Psoas muscle (tissue), 8 donors: ENCODE measurements around the gene ZNF232. TPM values are rescaled to one million over a fixed set of nuclear protein-coding genes. Genes with fewer than 3 reads are reported as not detected.
"Not testable (repeated sequence)": the region's sequence is repeated elsewhere in the genome, so short reads cannot be mapped to it uniquely, and the experiment has no call there.

Source experiments
- ATAC-seq, 4 donors: fragments of 200-7000 bp; cut with Tn5 transposase; one replicate each; pipeline ENCODE4 v1.9.1; 2020; ENCODE audit warnings: moderate library complexity in 3 of 4, mild to moderate bottlenecking in 2 of 4
- DNase-seq, 2 donors: peaks; one replicate each; pipeline ENCODE4 v3.0.0-alpha.2; 2020
- H3K27ac ChIP-seq: fragments of 200-600 bp; one replicate; pipeline ENCODE4 v1.8.0; 2022
- H3K27me3 ChIP-seq, 3 donors: fragments of 200-600 bp in 1 of 3; one replicate each; pipeline versions ENCODE4 v1.6.1 to v1.8.0; 2013 to 2022; ENCODE audit warnings: low read length in 2 of 3, mild to moderate bottlenecking in 2 of 3, moderate library complexity in 1 of 3; ENCODE audit not compliant: insufficient read depth in 3 of 3
- H3K36me3 ChIP-seq, 2 donors: fragments of 200-600 bp in 1 of 2; one replicate each; pipeline versions ENCODE4 v1.6.1 to v1.8.0; 2013 to 2022; ENCODE audit warnings: low read depth in 1 of 2, mild to moderate bottlenecking in 1 of 2, moderate library complexity in 1 of 2; ENCODE audit not compliant: insufficient read depth in 1 of 2
- H3K4me1 ChIP-seq: fragments of 200-600 bp; one replicate; pipeline ENCODE4 v1.8.0; 2022
- H3K4me3 ChIP-seq: fragments of 200-600 bp; one replicate; pipeline ENCODE4 v1.8.0; 2022; ENCODE audit warnings: mild to moderate bottlenecking
- H3K9me3 ChIP-seq: fragments of 200-600 bp; one replicate; pipeline ENCODE4 v1.8.0; 2022
- whole genome bisulfite sequencing, 3 donors: extraction: QIAGEN DNeasy Blood & Tissue Kit; methylation state at CpG; one replicate each; pipeline versions ENCODE4 v1.1.6 to v1.1.7; 2013; 5-methylcytosine and 5-hydroxymethylcytosine counted together
- intact Hi-C, 2 donors: fragments of 100-400 bp; cut with DNase I; formaldehyde crosslinking; loops; one replicate each; pipeline versions ENCODE4 v1.11.0 to v1.14.2; 2022
- polyA plus RNA-seq, 3 donors: library from polyadenylated mRNA; stranded (reverse); fragments of 200-250 nt; gene quantifications; one replicate each; pipeline ENCODE4 v1.2.3, GENCODE V29; 2013
- total RNA-seq, 4 donors: library from RNA; stranded (reverse); fragmentation: NEBNext Ultra II Directional in 2 of 4; extraction: Animal tissue kit (Norgen Biotek cat#: 25700) in 2 of 4; gene quantifications; one replicate each; pipeline versions ENCODE4 v1.2.1 to v1.2.4, GENCODE V29; 2021 to 2023
- TF ChIP-seq, protein P1 (sequence below): fragments of 200-600 bp; IDR thresholded peaks from one replicate; pipeline ENCODE4 v1.8.0; 2022; ENCODE audit warnings: antibody characterized with exemption
- donor health status: healthy with polysubstance abuse.
- donor health status: DM: no; HTN: no; CAD: no; lungs with moderate emphysema.
- donor health status: Bipolar disorder and iron deficiency.
- donor health status: healthy.
- donor health status: DM: yes; HTN: yes; CAD: no.
- donor health status: DM: no; HTN: no; CAD: no.
- donor health status: DM: no; HTN: no; CAD: no.
- donor health status: DM: yes; HTN: yes; CAD: no.

ZNF232 gene
- total and polyA plus RNA-seq, 7 donors: 5.8 to 19.3 (median 8.0) TPM

DNA sequence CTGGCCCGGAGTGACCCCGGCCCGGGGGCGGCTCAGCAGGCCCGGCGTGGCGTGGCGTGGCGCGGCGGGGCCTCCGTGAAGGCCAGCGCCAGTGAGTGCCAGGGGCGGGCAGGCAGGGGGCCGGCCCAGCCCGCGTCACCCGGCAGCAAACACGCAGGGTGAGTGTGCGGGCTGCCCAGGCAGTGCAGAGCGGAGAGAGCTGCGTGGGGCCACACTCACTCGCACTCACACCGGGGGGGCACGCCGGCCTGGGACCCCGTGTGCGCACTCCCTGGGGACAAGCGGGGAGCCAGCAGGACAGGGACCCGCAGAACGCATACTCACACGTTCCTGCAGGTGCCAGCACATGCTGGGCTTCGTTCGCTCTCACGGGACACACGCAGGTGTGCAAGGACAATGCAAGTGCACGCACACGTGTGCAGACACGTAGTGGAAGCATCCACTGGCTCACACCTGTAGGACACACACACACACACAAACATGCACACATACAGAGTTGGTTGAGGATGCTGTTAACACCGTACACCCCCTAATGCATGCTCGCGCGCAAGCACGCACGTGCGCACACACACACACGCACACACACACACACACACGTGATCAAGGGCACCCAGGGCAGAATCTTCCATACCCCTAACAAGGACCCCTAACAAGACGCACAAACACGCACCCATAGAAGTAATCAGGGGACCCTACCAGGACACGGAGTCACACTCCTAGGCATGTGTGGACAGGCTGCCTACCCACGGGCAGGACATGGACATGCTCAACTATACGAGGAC lies 11.9 kb upstream of the ZNF232 start:
- WGBS, 3 donors: 55 to 62% (median 60%) methylated on average over 46 to 53 of the region's 53 CpGs
- ATAC-seq (peak in 2 of 4 donors; percentile 30), DNase-seq (no peak)
- H3K9me3 ChIP-seq: no peaks in the 10 kb centered on the region
- H3K4me3 ChIP-seq: peak overlapping the region; percentile 72
- H3K27ac ChIP-seq: peak overlapping the region; percentile 95
- TF ChIP-seq, protein P1, sequence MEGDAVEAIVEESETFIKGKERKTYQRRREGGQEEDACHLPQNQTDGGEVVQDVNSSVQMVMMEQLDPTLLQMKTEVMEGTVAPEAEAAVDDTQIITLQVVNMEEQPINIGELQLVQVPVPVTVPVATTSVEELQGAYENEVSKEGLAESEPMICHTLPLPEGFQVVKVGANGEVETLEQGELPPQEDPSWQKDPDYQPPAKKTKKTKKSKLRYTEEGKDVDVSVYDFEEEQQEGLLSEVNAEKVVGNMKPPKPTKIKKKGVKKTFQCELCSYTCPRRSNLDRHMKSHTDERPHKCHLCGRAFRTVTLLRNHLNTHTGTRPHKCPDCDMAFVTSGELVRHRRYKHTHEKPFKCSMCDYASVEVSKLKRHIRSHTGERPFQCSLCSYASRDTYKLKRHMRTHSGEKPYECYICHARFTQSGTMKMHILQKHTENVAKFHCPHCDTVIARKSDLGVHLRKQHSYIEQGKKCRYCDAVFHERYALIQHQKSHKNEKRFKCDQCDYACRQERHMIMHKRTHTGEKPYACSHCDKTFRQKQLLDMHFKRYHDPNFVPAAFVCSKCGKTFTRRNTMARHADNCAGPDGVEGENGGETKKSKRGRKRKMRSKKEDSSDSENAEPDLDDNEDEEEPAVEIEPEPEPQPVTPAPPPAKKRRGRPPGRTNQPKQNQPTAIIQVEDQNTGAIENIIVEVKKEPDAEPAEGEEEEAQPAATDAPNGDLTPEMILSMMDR: no peak
- no peaks in the 10 kb centered on the region for H3K27me3 ChIP-seq
- H3K4me1 ChIP-seq: peaks cover 15% of the 10 kb centered on the region
- intact Hi-C loops: no loop called here
- peaks cover 0 to 4% of the 10 kb centered on the region in 2 donors for H3K36me3 ChIP-seq

DNA sequence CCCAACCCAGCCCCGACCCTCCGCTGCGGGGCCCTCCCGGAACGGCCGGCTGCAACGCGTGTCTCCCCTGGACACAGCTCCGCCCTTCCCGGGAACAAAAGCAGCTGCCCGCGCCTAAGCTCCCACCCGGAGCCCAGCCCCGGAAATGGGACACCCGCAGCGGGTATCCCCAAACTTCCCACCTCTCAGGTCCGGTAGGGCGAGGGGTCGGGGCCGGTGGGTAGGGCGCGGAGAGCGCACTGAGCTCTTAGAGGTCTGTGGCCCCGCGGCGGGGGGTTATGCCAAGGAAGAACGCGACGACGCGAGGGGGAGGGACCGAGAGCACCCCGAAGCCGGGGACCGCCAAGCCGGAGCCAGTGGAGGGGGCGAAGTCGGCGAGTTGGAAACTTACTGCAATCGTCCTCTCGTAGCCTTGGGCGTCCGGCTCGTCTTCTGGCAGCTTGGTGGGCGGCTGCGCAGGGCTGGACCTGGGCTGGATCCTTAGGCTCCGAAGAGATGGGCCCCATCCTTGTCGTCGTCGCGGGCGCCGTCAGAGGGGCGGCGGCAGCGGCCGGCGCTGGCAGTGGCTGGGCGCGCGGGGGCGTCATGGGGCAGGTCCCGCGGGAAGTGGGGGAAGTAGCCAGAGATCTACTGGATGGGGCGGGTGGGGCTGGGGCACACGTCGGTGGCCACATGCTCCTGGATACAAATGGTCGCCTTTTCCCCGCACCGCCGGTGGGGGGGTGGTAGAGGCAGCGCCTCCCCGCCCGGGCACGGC lies 11.1 kb upstream of the ZNF232 start:
- Histone ChIP-seq H3K9me3 (no peaks in the 10 kb centered on the region), H3K27ac (peak overlapping the region; percentile 95), H3K27me3 (no peaks in the 10 kb centered on the region), H3K4me3 (peak overlapping the region; percentile 72), H3K4me1 (peaks cover 15% of the 10 kb centered on the region), H3K36me3 (peaks cover 0 to 4% of the 10 kb centered on the region in 2 donors)
- 1 to 9% (median 4%) methylated on average over 44 to 75 of the region's 75 CpGs for WGBS, 3 donors
- DNase-seq: peak; percentile 40 to 72
- intact Hi-C loops: no loop called here
- TF ChIP-seq, protein P1: no peak
- ATAC-seq: peak; percentile 66 to 80 (median 75)

DNA sequence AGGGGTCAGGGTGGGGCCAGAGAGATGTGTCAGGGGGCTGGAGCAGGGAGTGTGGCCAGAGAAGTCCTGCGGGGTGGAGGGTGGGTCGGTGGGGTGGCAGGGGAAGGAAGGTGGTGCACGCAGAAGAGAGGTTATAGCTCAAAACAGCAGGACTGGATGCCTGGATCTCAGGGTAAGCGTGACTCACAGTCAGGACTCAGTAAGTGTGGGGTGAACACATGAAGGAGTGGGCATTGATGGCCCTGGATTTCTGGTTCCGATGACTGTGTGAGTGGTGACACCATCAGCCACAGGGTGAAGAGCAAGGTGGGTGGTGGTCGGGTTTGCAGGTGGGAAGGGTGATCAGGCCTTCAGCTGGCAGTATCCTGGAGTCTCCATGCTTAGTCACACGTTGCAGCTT lies 10.4 kb upstream of the ZNF232 start:
- Histone ChIP-seq H3K4me1 (peaks cover 15% of the 10 kb centered on the region), H3K4me3 (peak overlapping the region; percentile 72), H3K27ac (peak overlapping the region; percentile 95)
- H3K9me3 ChIP-seq, intact Hi-C loops, H3K27me3 ChIP-seq, H3K36me3 ChIP-seq, DNase-seq: not testable (repeated sequence)
- peak; percentile 5 to 51 (median 26) for ATAC-seq
- WGBS, 3 donors: 57 to 63% (median 61%) methylated on average over 7 of the region's 7 CpGs

DNA sequence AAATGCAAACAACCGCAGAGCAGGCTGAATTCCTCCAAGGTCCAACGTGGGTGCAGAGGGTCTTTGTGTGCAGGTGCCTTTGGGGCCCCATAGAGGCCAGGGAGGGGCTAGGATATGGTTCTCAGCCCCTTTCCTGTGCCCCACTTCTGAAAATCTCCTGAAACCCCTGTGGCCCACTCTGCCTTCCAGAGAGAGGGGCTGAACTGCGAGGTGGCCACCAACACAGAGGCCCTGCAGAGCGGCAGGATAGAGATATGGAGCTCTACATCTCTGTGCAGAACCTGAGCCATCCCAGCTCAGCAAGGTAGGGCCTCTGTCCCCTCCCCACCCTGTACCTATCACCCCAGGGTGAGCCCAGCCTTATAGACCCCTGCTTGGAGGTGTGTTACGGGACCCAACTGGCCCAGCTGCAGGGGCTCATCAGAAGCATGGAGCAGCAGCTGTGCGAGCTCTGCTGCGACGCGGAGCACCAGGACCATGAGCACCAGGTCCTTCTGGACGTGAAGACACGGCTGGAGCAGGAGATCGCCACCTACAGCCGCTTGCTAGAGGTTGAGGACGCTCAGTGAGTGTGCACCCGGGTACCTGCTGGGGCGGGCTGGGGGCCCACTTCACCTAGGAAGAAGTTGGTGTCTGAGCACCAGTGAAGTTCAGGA lies 9.6 kb upstream of the ZNF232 start:
- Histone ChIP-seq H3K4me3 (peak overlapping the region; percentile 72), H3K9me3 (no peaks in the 10 kb centered on the region), H3K36me3 (peaks cover 0 to 4% of the 10 kb centered on the region in 2 donors), H3K27ac (peak overlapping the region; percentile 95), H3K27me3 (peaks cover 0 to 5% (median 2%) of the 10 kb centered on the region in 3 donors), H3K4me1 (peaks cover 15% of the 10 kb centered on the region)
- intact Hi-C loops: no loop called here
- DNase-seq (no peak), ATAC-seq (peak in 2 of 4 donors; percentile 18 to 25)
- WGBS, 3 donors: 65 to 69% (median 69%) methylated on average over 16 of the region's 16 CpGs
- TF ChIP-seq, protein P1: no peak

DNA sequence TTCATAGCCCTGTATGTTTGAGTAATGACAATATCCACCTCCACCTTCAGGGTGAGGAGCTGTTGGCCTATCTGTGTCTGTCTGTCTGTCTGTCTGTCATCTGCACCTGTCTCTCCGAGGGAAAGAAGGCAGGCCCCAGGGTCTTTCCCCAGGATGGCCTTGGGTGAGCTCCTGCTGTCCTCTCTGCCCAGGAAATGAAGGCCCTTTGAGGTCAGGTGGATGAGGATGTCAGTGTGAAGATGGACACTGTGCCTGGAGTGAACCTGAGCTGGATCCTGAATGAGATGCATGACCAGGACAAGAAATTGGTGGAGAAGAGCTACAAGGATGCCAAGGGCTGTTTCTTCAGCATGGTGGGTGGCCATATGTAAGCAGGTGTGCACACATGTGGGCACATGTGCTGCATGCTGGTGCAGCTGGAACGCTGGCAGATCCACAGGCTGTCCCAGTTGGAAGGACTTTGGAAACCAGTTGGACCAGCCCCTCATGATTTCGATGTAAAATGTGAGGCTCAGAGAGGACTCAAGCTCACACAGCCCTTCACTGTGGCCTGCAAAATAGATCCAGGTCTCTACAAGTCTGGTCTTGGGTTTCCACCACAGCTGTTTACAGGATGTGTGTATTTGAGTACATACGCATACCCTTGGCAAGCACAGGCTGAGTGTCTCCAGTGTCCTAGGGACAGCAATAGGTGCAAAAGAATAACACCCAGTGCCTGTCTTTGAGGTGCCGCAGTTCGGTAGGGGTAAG lies 8.9 kb upstream of the ZNF232 start:
- Histone ChIP-seq H3K4me3 (peak overlapping the region; percentile 72), H3K4me1 (peaks cover 15% of the 10 kb centered on the region), H3K27ac (peak overlapping the region; percentile 95), H3K27me3 (peaks cover 0 to 12% (median 7%) of the 10 kb centered on the region in 3 donors)
- peak; percentile 29 to 71 for DNase-seq
- H3K36me3 ChIP-seq, H3K9me3 ChIP-seq, intact Hi-C loops: not testable (repeated sequence)
- peak; percentile 38 to 55 (median 48) for ATAC-seq
- WGBS, 3 donors: 31 to 39% (median 31%) methylated on average over 5 to 6 of the region's 6 CpGs
